ENCODE measurements around the gene PTCH1.

PTCH1 gene

GRCh38 chr9:95441081-95441480 is 75.7 kb downstream of the PTCH1 start:
- DNase-seq (ENCODE audit: low read depth, low spot score) = no peak

GRCh38 chr9:95440447-95440846 is 76.3 kb downstream of the PTCH1 start:
- DNase-seq (ENCODE audit: low read depth, low spot score) = no peak

GRCh38 chr9:95438561-95439357 is 78.0 kb downstream of the PTCH1 start:
- DNase-seq (ENCODE audit: low read depth, low spot score) = no peak

- no peak for DNase-seq (ENCODE audit: low read depth, low spot score)
Measured at GRCh38 chr9:95437559-95437958, 79.2 kb downstream of the PTCH1 start.

- no peak for DNase-seq (ENCODE audit: low read depth, low spot score)
Measured at GRCh38 chr9:95436416-95436815, 80.4 kb downstream of the PTCH1 start.

GRCh38 chr9:95435074-95435728 is 81.6 kb downstream of the PTCH1 start:
- no peak for DNase-seq (ENCODE audit: low read depth, low spot score)

GRCh38 chr9:95434116-95435073 is 82.4 kb downstream of the PTCH1 start:
- DNase-seq (ENCODE audit: low read depth, low spot score) = peak; percentile 93

GRCh38 chr9:95433096-95433819 is 83.5 kb downstream of the PTCH1 start:
- no peak for DNase-seq (ENCODE audit: low read depth, low spot score)

GRCh38 chr9:95431286-95431685 is 85.5 kb downstream of the PTCH1 start:
- no peak for DNase-seq (ENCODE audit: low read depth, low spot score)

GRCh38 chr9:95429948-95430620 is 86.7 kb downstream of the PTCH1 start:
- no peak for DNase-seq (ENCODE audit: low read depth, low spot score)

- no peak for DNase-seq (ENCODE audit: low read depth, low spot score)
Measured at GRCh38 chr9:95429096-95429495, 87.7 kb downstream of the PTCH1 start.

- DNase-seq (ENCODE audit: low read depth, low spot score) = peak; percentile 61
Measured at GRCh38 chr9:95425910-95426551, 90.7 kb downstream of the PTCH1 start.

GRCh38 chr9:95422650-95423049 is 94.1 kb downstream of the PTCH1 start:
- DNase-seq (ENCODE audit: low read depth, low spot score) = no peak

- no peak for DNase-seq (ENCODE audit: low read depth, low spot score)
Measured at GRCh38 chr9:95420518-95420917, 96.3 kb downstream of the PTCH1 start.

- DNase-seq (ENCODE audit: low read depth, low spot score) = no peak
Measured at GRCh38 chr9:95419444-95419843, 97.3 kb downstream of the PTCH1 start.

- DNase-seq (ENCODE audit: low read depth, low spot score) = no peak
Measured at GRCh38 chr9:95415158-95415557, 101.6 kb downstream of the PTCH1 start.

GRCh38 chr9:95413793-95414192 is 103.0 kb downstream of the PTCH1 start:
- no peak for DNase-seq (ENCODE audit: low read depth, low spot score)

GRCh38 chr9:95411054-95411892 is 105.5 kb downstream of the PTCH1 start:
- no peak for DNase-seq (ENCODE audit: low read depth, low spot score)

GRCh38 chr9:95409650-95410426 is 106.9 kb downstream of the PTCH1 start:
- no peak for DNase-seq (ENCODE audit: low read depth, low spot score)

Data from ELF-1 (cell line).